ENCODE data around the gene IGFBP3.

- TF ChIP-seq CTCF (IDR thresholded peaks at IDR 0.05) (peak; percentile 47), EZH2 (IDR thresholded peaks at IDR 0.05) (no peak)
These were observed 17.7 kb upstream of the IGFBP3 start for GRCh38 chr7:45938626-45939302.
